HFFc6 (cell line): Measurements from ENCODE around the gene BRPF1. TPM values are rescaled to one million over a fixed set of nuclear protein-coding genes. Genes with fewer than 3 reads are reported as not detected.

ENCODE experiments used
- DNase-seq: peaks from one replicate; pipeline ENCODE4 v3.0.0-alpha.2; 2018
- H3K27ac Mint-ChIP-seq: 2 replicates; pipeline ENCODE4 v1.8.0; 2020; ENCODE audit warnings: mild to moderate bottlenecking, mixed read lengths
- H3K27me3 Mint-ChIP-seq: 2 replicates; pipeline ENCODE4 v1.8.0; 2021; ENCODE audit warnings: mild to moderate bottlenecking, moderate library complexity, mixed read lengths; ENCODE audit not compliant: insufficient read depth
- H3K36me3 Mint-ChIP-seq: 2 replicates; pipeline ENCODE4 v1.8.0; 2021; ENCODE audit warnings: low read depth, mixed read lengths
- H3K4me1 Mint-ChIP-seq: 2 replicates; pipeline ENCODE4 v1.8.0; 2020; ENCODE audit warnings: low read depth, mixed read lengths
- H3K4me3 Mint-ChIP-seq: 2 replicates; pipeline ENCODE4 v1.8.0; 2020; ENCODE audit warnings: mild to moderate bottlenecking, moderate library complexity, mixed read lengths
- H3K9me3 Mint-ChIP-seq: 2 replicates; pipeline ENCODE4 v1.8.0; 2020; ENCODE audit warnings: mild to moderate bottlenecking, mixed read lengths
- long read RNA-seq: library from polyadenylated mRNA; unstranded; transcript quantifications from one replicate; pipeline ENCODE4 v2.0.0, GENCODE V29; 2019
- total RNA-seq, 6 experiments: library from RNA; stranded (reverse); fragmentation: NEBNext Ultra II Directional; extraction: Animal tissue kit (Norgen Biotek cat#: 25700); gene quantifications; 2 replicates in 1 of 6; 3 replicates in 5 of 6; pipeline ENCODE4 v1.2.3, GENCODE V29; 2021
- TF ChIP-seq, protein P1 (sequence below): fragments of 200-600 bp; sonication (generic); IDR thresholded peaks from 2 replicates; pipeline ENCODE4 v1.5.0; 2021; ENCODE audit warnings: antibody characterized with exemption, mild to moderate bottlenecking

Gene BRPF1, protein sequence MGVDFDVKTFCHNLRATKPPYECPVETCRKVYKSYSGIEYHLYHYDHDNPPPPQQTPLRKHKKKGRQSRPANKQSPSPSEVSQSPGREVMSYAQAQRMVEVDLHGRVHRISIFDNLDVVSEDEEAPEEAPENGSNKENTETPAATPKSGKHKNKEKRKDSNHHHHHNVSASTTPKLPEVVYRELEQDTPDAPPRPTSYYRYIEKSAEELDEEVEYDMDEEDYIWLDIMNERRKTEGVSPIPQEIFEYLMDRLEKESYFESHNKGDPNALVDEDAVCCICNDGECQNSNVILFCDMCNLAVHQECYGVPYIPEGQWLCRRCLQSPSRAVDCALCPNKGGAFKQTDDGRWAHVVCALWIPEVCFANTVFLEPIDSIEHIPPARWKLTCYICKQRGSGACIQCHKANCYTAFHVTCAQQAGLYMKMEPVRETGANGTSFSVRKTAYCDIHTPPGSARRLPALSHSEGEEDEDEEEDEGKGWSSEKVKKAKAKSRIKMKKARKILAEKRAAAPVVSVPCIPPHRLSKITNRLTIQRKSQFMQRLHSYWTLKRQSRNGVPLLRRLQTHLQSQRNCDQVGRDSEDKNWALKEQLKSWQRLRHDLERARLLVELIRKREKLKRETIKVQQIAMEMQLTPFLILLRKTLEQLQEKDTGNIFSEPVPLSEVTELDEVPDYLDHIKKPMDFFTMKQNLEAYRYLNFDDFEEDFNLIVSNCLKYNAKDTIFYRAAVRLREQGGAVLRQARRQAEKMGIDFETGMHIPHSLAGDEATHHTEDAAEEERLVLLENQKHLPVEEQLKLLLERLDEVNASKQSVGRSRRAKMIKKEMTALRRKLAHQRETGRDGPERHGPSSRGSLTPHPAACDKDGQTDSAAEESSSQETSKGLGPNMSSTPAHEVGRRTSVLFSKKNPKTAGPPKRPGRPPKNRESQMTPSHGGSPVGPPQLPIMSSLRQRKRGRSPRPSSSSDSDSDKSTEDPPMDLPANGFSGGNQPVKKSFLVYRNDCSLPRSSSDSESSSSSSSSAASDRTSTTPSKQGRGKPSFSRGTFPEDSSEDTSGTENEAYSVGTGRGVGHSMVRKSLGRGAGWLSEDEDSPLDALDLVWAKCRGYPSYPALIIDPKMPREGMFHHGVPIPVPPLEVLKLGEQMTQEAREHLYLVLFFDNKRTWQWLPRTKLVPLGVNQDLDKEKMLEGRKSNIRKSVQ (N-terminal part only)
- 10 to 100 TPM; 14.4 to 18.4 (median 17.1) TPM for total RNA-seq
- long read RNA-seq, partial matches to known transcripts: 2 of 7 reads
- long read RNA-seq, other reads (novel, unspliced or antisense): 5 of 7 reads

DNA sequence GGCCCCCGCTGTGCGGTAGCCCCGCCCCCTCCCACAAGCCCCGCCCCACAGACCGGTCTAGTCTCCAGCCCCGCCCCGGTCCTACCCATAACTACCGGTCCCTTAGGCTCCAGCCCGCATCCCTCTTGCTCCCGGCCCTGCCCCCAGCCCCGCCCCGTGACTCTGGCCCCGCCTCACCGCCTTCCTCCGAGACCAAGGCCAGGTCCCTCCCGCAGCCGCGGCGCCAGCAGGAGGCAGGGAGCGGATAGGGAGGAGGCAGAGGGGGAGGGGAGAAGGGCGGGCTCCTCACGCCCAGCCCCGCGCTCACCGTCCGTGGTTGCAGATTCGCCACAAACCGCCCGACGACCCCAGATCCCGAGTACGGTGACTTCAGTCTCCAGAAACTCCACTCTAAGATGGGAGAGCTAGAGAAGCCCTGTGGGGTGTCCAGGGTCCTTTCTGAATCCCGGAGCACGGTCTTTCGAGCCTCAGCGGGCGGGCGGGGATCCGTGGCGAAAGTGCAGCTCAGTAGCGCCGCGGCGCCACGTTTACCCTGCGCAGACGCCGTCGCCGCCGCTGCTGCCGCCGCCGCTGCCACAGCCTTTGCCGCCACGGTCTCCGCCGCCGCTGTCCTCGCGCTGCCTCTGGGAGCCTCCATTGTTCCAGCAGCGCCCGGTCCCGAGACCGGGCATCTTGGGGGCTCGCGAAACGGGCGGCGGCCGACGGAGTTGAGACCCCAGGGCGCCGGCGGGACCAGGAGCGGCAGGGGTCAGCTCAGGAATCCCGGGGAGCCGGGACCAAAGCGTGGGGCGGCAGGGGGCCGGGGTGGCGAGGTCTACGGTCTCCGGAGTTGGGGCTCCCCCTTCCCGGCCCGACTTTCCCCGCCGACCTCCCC, at the start of gene BRPF1:
BRPF1 (plus strand) TSS at position 530 of the 874 bp plus-strand sequence. CDS start 2,406 bp downstream, outside the sequence.
- peak within 1 kb of the TSS; percentile 95 for H3K4me3 Mint-ChIP-seq
- peaks cover 47% of the 10 kb centered on the region for H3K4me1 Mint-ChIP-seq
- TF ChIP-seq, protein P1, sequence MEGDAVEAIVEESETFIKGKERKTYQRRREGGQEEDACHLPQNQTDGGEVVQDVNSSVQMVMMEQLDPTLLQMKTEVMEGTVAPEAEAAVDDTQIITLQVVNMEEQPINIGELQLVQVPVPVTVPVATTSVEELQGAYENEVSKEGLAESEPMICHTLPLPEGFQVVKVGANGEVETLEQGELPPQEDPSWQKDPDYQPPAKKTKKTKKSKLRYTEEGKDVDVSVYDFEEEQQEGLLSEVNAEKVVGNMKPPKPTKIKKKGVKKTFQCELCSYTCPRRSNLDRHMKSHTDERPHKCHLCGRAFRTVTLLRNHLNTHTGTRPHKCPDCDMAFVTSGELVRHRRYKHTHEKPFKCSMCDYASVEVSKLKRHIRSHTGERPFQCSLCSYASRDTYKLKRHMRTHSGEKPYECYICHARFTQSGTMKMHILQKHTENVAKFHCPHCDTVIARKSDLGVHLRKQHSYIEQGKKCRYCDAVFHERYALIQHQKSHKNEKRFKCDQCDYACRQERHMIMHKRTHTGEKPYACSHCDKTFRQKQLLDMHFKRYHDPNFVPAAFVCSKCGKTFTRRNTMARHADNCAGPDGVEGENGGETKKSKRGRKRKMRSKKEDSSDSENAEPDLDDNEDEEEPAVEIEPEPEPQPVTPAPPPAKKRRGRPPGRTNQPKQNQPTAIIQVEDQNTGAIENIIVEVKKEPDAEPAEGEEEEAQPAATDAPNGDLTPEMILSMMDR: peak; percentile 39; the same call in 1 of the 2 replicates
- peaks cover 3% of the 10 kb centered on the region; the same call in 1 of the 2 replicates for H3K27me3 Mint-ChIP-seq
- H3K36me3 Mint-ChIP-seq: peaks cover 5% of the 10 kb centered on the region; the same call in 1 of the 2 replicates
- H3K27ac Mint-ChIP-seq: peak within 1 kb of the TSS; percentile 98
- DNase-seq: peak; percentile 98
- H3K9me3 Mint-ChIP-seq: no peaks in the 10 kb centered on the region

DNA sequence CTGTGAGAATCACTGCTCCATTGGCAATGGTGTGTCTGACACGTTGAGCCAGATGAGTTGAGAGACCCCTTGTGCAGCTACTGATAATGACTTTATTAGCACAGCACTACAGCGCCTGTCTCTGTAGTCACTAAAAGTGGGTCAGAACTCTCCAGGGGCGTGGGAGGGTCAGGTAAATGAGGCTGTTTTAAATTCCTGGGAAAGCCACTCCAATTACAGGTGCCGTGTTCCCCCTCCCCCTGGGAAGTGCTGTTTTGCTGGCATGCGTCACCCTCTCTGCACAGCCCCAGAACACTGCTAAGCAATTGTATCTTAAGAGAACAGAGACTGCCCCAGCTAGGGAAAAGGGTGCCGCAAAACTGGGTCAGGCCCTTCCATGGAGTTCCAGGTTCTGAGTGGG, 49.4 kb upstream of the BRPF1 start:
- TF ChIP-seq, protein P1: no peak
- peaks cover 26% of the 10 kb centered on the region for H3K36me3 Mint-ChIP-seq
- no peaks in the 10 kb centered on the region; the same call in 1 of the 2 replicates for H3K27me3 Mint-ChIP-seq
- no peak for DNase-seq
- no peak overlapping the region for H3K27ac Mint-ChIP-seq
- H3K9me3 Mint-ChIP-seq: no peaks in the 10 kb centered on the region
- H3K4me1 Mint-ChIP-seq: peaks cover under 1% of the 10 kb centered on the region; the same call in 1 of the 2 replicates
- no peak overlapping the region for H3K4me3 Mint-ChIP-seq

DNA sequence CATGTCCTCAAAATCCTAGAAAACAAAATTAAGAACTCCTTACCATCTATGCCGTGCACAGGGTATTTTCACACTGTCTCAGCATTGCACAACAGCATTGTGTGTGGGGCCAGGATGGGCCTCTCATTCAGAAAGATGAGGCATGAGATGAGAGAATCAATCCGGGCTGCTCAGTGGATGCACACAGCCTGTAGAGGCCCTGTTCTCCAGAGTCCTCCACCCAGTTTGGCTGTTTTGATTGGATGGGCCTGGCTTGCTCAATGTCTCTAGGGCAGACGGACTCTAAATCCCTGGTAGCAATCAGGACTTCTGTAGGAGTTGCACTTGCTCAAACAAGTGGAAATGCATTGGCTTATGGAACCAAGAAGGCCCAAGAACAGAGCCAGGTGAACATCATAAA, 48.1 kb upstream of the BRPF1 start:
- no peak for DNase-seq
- Mint-ChIP-seq H3K36me3 (peaks cover 23% of the 10 kb centered on the region), H3K9me3 (no peaks in the 10 kb centered on the region), H3K27me3 (no peaks in the 10 kb centered on the region; the same call in 1 of the 2 replicates), H3K27ac (no peak overlapping the region), H3K4me1 (no peaks in the 10 kb centered on the region), H3K4me3 (no peak overlapping the region)
- TF ChIP-seq, protein P1: no peak

DNA sequence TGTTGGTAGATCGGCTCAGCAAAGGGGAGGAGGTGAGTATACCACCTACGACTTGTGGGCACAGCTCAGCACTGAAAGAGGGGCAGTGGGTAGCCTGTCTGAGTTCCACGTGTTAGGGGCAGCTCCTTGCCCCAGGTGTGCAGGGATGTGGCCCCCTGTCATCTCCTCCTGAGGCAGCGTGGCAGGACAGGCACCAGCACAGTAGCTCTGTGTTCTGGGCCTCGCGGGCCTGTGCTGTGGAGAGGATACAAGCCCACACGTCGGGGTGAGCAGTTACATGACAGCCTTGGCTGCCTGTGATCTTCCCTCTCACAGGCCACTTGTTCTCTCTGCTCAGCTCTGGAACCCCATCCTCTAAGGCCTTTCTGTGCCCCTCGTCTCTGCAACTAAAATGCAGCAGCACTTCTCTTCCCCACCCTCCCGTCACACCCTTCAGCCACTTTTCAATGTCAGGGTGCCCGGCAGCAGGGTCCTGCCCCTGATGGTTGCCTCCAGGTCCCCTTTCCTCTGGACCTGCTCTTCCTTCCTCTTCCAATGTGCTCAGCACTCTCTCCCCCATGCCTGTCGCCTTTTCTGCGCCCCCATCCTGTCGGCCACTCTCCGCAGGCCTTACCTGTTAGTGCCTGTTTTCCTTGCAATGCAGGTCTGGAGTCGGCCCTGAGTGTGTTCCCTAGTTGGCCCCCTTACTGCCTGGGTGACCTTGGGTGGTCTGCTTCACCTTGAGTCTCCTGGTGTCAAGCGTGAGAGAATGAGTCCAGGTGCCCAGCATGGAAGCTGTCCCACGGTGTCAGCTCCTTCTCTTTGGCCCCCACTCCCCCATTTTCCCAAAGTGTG, 46.1 kb upstream of the BRPF1 start:
- Mint-ChIP-seq H3K27ac (no peak overlapping the region), H3K4me3 (no peak overlapping the region), H3K9me3 (no peaks in the 10 kb centered on the region), H3K36me3 (peaks cover 15% of the 10 kb centered on the region), H3K27me3 (no peaks in the 10 kb centered on the region; the same call in 1 of the 2 replicates), H3K4me1 (no peaks in the 10 kb centered on the region)
- TF ChIP-seq, protein P1: no peak
- DNase-seq: no peak
